Body of pancreas (tissue), 4 donors: ENCODE data around the gene PRMT2.

Source experiments
- CTCF ChIP-seq, 7 experiments: fragments of 450-650 bp in 4 of 7; fragments of 200-600 bp in 3 of 7; sonication (generic) in 3 of 7; IDR thresholded peaks; one replicate each; pipeline ENCODE4 v1.5.1; 2016 to 2019; ENCODE audit warnings: antibody characterized with exemption in 7 of 7
- POLR2A ChIP-seq, 3 donors: fragments of 450-650 bp; IDR thresholded peaks; one replicate each; pipeline ENCODE4 v1.6.1; 2016; ENCODE audit warnings: antibody characterized with exemption in 3 of 3, mild to moderate bottlenecking in 2 of 3

- TF ChIP-seq CTCF (IDR thresholded peaks at IDR 0.05) (no peak), POLR2A (IDR thresholded peaks at IDR 0.05) (no peak)
These were observed 26.8 kb downstream of the PRMT2 start for GRCh38 chr21:46662367-46662654.
